ENCODE data around the gene NDFIP2.

- TF ChIP-seq POLR2A (IDR thresholded peaks at IDR 0.05) (no peak), CTCF (IDR thresholded peaks at IDR 0.05) (no peak), EP300 (IDR thresholded peaks at IDR 0.05) (no peak), POLR2AphosphoS5 (IDR thresholded peaks at IDR 0.05) (no peak)
Observed at GRCh38 chr13:79486433-79487188, 5.7 kb downstream of the NDFIP2 start.
